HL-60 (cell line): ENCODE results near the gene ARID2.

Experiments
- GABPA ChIP-seq: IDR thresholded peaks from 2 replicates; pipeline ENCODE4 v1.6.1; 2012; ENCODE audit warnings: low read depth
- POLR2AphosphoS5 ChIP-seq: IDR thresholded peaks from 2 replicates; pipeline ENCODE4 v1.6.1; 2012; ENCODE audit warnings: low read depth
- REST ChIP-seq: IDR thresholded peaks from 2 replicates; pipeline ENCODE4 v1.6.1; 2012; ENCODE audit warnings: low read depth; ENCODE audit not compliant: insufficient replicate concordance
- SPI1 ChIP-seq: IDR thresholded peaks from 2 replicates; pipeline ENCODE4 v1.6.1; 2012; ENCODE audit warnings: low read depth, mild to moderate bottlenecking, borderline replicate concordance
- TF ChIP-seq, protein P1 (sequence below): IDR thresholded peaks from one replicate; pipeline ENCODE4 v1.5.1; 2011; ENCODE audit warnings: low read length, control low read depth, inconsistent platforms; ENCODE audit not compliant: insufficient read depth

DNA sequence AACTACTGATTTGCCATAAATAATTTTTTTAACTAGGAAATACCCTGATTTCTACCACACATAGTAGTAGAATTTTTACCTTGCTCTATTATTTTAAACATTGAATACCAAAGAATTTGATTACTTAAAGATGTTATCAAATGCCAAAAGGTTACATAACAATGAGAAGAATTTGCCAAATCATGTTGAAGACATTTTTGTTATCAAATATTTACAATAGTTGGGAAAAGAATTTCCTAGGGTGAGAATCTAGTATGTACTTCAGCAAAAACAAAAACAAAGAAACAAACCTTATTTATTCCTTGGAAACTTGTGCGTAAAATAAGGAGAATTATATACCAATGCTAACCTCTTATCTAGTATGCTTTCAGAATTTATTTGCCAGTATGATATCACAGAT lies 153.7 kb downstream of the ARID2 start:
- TF ChIP-seq, protein P1, sequence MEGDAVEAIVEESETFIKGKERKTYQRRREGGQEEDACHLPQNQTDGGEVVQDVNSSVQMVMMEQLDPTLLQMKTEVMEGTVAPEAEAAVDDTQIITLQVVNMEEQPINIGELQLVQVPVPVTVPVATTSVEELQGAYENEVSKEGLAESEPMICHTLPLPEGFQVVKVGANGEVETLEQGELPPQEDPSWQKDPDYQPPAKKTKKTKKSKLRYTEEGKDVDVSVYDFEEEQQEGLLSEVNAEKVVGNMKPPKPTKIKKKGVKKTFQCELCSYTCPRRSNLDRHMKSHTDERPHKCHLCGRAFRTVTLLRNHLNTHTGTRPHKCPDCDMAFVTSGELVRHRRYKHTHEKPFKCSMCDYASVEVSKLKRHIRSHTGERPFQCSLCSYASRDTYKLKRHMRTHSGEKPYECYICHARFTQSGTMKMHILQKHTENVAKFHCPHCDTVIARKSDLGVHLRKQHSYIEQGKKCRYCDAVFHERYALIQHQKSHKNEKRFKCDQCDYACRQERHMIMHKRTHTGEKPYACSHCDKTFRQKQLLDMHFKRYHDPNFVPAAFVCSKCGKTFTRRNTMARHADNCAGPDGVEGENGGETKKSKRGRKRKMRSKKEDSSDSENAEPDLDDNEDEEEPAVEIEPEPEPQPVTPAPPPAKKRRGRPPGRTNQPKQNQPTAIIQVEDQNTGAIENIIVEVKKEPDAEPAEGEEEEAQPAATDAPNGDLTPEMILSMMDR: no peak
- TF ChIP-seq GABPA: no peak
- no peak for TF ChIP-seq POLR2AphosphoS5
- TF ChIP-seq SPI1: no peak
- no peak for TF ChIP-seq REST
